GM12878 (cell line): ENCODE results near the gene TMEM14A. TPM values are rescaled to one million over a fixed set of nuclear protein-coding genes. Genes with fewer than 3 reads are reported as not detected.

ENCODE experiments used
- ATAC-seq: fragments of 200-7000 bp; cut with Tn5 transposase; 3 replicates; pipeline ENCODE4 v1.9.1; 2020; ENCODE audit warnings: mild to moderate bottlenecking, moderate library complexity
- BruUV-seq: library from RNA; stranded (reverse); fragments of 400-500 nt; replicated peaks from 2 replicates; lab custom pipeline; 2021; lab: Mats Ljungman, UMichigan
- CTCF ChIA-PET: fragments of 300-600 bp; sonication (Branson Sonifier 250); formaldehyde crosslinking; extraction: SDS; loops from one replicate; lab custom pipeline; 2021; ENCODE audit warnings: inconsistent platforms; lab: Yijun Ruan, JAX
- POLR2A ChIA-PET: fragments of 350-600 bp; formaldehyde crosslinking; extraction: SDS; loops from one replicate; lab custom pipeline; 2021; ENCODE audit warnings: inconsistent platforms; lab: Charles Lee
- RAD21 ChIA-PET: fragments of 300-600 bp; sonication (Branson Sonifier 250); formaldehyde crosslinking; loops from one replicate; lab custom pipeline; 2023; ENCODE audit warnings: antibody characterized with exemption; ENCODE audit not compliant: unreplicated experiment; lab: Charles Lee
- SMC1A ChIA-PET: fragments of 300-600 bp; sonication (Branson Sonifier 250); formaldehyde crosslinking; loops from one replicate; lab custom pipeline; 2023; ENCODE audit not compliant: unreplicated experiment, uncharacterized antibody; lab: Charles Lee
- DNase-seq: peaks from one replicate; pipeline ENCODE4 v3.0.0-alpha.2; 2011; ENCODE audit warnings: low read depth, low spot score
- FAIRE-seq: peaks from 3 replicates; lab custom pipeline; 2011; peaks lifted over from hg19 to GRCh38; lab: Jason Lieb, UNC
- H2AFZ ChIP-seq: 2 replicates; pipeline ENCODE4 v1.6.0; 2011; ENCODE audit warnings: low read depth, low read length, control low read depth; ENCODE audit not compliant: control insufficient read depth
- H3K27ac ChIP-seq: 2 replicates; pipeline ENCODE4 v1.5.1; 2011; ENCODE audit warnings: control low read depth; ENCODE audit not compliant: control insufficient read depth, insufficient read depth
- H3K27me3 ChIP-seq, 2 experiments: replicated peaks in 1 of 2; 2 replicates each; pipeline versions ENCODE4 v1.6.0 to v1.6.1; 2011; ENCODE audit warnings: low read length in 1 of 2; ENCODE audit not compliant: control insufficient read depth in 2 of 2, insufficient read depth in 2 of 2
- H3K36me3 ChIP-seq, 2 experiments: 2 replicates each; pipeline ENCODE4 v1.5.1; 2011; ENCODE audit warnings: low read length in 1 of 2; ENCODE audit not compliant: control insufficient read depth in 2 of 2, insufficient read depth in 2 of 2
- H3K4me1 ChIP-seq: 2 replicates; pipeline ENCODE4 v1.6.1; 2011; ENCODE audit warnings: mild to moderate bottlenecking, low read length, moderate library complexity, mixed read lengths; ENCODE audit not compliant: control insufficient read depth, insufficient read depth
- H3K4me2 ChIP-seq: 2 replicates; pipeline ENCODE4 v1.6.0; 2011; ENCODE audit warnings: control low read depth; ENCODE audit not compliant: control insufficient read depth, insufficient read depth
- H3K4me3 ChIP-seq: fragments of 200-600 bp; sonication (generic); 2 replicates; pipeline ENCODE4 v1.5.1; 2016
- H3K79me2 ChIP-seq: 2 replicates; pipeline ENCODE4 v1.6.0; 2011; ENCODE audit warnings: low read length; ENCODE audit not compliant: control insufficient read depth, insufficient read depth
- H3K9ac ChIP-seq: 2 replicates; pipeline ENCODE4 v1.8.0; 2011; ENCODE audit warnings: low read length, control low read depth, mixed read lengths; ENCODE audit not compliant: control insufficient read depth, insufficient read depth
- H3K9me3 ChIP-seq: replicated peaks from 3 replicates; pipeline ENCODE4 v1.5.1; 2011; ENCODE audit warnings: mild to moderate bottlenecking, low read length; ENCODE audit not compliant: control insufficient read depth, insufficient read depth
- H4K20me1 ChIP-seq: 2 replicates; pipeline ENCODE4 v1.6.0; 2011; ENCODE audit not compliant: control insufficient read depth, insufficient read depth
- BACH1 ChIP-seq: fragments of 450-650 bp; IDR thresholded peaks from 2 replicates; pipeline ENCODE4 v1.6.1; 2017; ENCODE audit warnings: mild to moderate bottlenecking, borderline replicate concordance
- CBX3 ChIP-seq: fragments of 200-600 bp; sonication (generic); IDR thresholded peaks from 2 replicates; pipeline ENCODE4 v1.6.1; 2016; ENCODE audit warnings: low read depth, borderline replicate concordance
- EP300 ChIP-seq, 2 experiments: fragments of 150-350 bp in 1 of 2; IDR thresholded peaks; 2 replicates each; pipeline ENCODE4 v1.6.1; 2011 to 2012; ENCODE audit warnings: low read depth in 2 of 2, low read length in 2 of 2, borderline replicate concordance in 1 of 2, improper control_type of control experiment in 1 of 2, inconsistent platforms in 1 of 2; ENCODE audit not compliant: control insufficient read depth in 1 of 2
- IKZF2 ChIP-seq, 2 experiments: fragments of 450-650 bp; IDR thresholded peaks; 2 replicates each; pipeline ENCODE4 v1.6.1; 2017; ENCODE audit warnings: mild to moderate bottlenecking in 2 of 2, moderate library complexity in 2 of 2
- IRF5 ChIP-seq: fragments of 450-650 bp; IDR thresholded peaks from 2 replicates; pipeline ENCODE4 v1.6.1; 2017; ENCODE audit warnings: borderline replicate concordance
- PAX5 ChIP-seq: IDR thresholded peaks from 2 replicates; pipeline ENCODE4 v1.6.1; 2011; ENCODE audit warnings: low read depth, low read length, borderline replicate concordance
- POLR2A ChIP-seq: IDR thresholded peaks from 2 replicates; pipeline ENCODE4 v1.6.1; 2011; ENCODE audit warnings: low read depth, mild to moderate bottlenecking, low read length
- POLR2AphosphoS5 ChIP-seq: IDR thresholded peaks from 2 replicates; pipeline ENCODE4 v1.6.1; 2011; ENCODE audit warnings: mild to moderate bottlenecking, low read length, inconsistent platforms
- RBBP5 ChIP-seq: fragments of 200-600 bp; sonication (generic); conservative IDR thresholded peaks from 2 replicates; pipeline ENCODE4 v1.6.1; 2016
- SIX5 ChIP-seq: IDR thresholded peaks from 2 replicates; pipeline ENCODE4 v1.6.1; 2011; ENCODE audit warnings: mild to moderate bottlenecking, low read depth, low read length, moderate library complexity; ENCODE audit not compliant: severe bottlenecking
- SREBF1 ChIP-seq: IDR thresholded peaks from 2 replicates; pipeline ENCODE4 v1.6.1; 2012; ENCODE audit warnings: mild to moderate bottlenecking, low read length
- TCF3 ChIP-seq: IDR thresholded peaks from 2 replicates; pipeline ENCODE4 v1.6.1; 2012; ENCODE audit warnings: low read depth, mild to moderate bottlenecking, low read length, borderline replicate concordance; ENCODE audit not compliant: insufficient read depth
- USF1 ChIP-seq: IDR thresholded peaks from 2 replicates; pipeline ENCODE4 v1.6.1; 2011; ENCODE audit warnings: borderline replicate concordance, low read depth, mild to moderate bottlenecking, moderate library complexity, mixed read lengths, low read length; ENCODE audit not compliant: insufficient read depth; ENCODE audit errors: extremely low read length
- ZNF24 ChIP-seq: fragments of 450-650 bp; IDR thresholded peaks from 2 replicates; pipeline ENCODE4 v1.6.1; 2017; ENCODE audit warnings: antibody characterized with exemption, mild to moderate bottlenecking
- WGBS: methylation state at CpG from one replicate; pipeline ENCODE4 v1.1.6; 2016; ENCODE audit warnings: low lambda C conversion rate; ENCODE audit not compliant: insufficient replicate concordance, insufficient coverage; ENCODE audit errors: missing lambda C conversion rate; 5-methylcytosine and 5-hydroxymethylcytosine counted together
- in situ Hi-C: fragments of 300-500 bp; cut with MboI; formaldehyde crosslinking; loops from 9 replicates; pipeline ENCODE4 v1.14.3; 2018; ENCODE audit warnings: mixed read lengths
- intact Hi-C: fragments of 100-400 bp; cut with micrococcal nuclease; formaldehyde crosslinking; loops from one replicate; pipeline ENCODE4 v1.14.2; 2022; ENCODE audit not compliant: unreplicated experiment
- polyA plus RNA-seq, 11 experiments: library from polyadenylated mRNA; depleted of rRNA in 4 of 11; unstranded in 6 of 11; stranded (reverse) in 5 of 11; fragments of >200 nt; fragmentation: Nextera tagmentation in 4 of 11; fragmentation: Illumina TruSeq in 1 of 11; extraction: Ambion mirVana in 4 of 11; extraction: Trizol in 1 of 11; gene quantifications; 1 replicate in 1 of 11; 2 replicates in 10 of 11; pipeline versions ENCODE4 v1.2.1 to v1.2.3, GENCODE V29; 2011 to 2016; ENCODE audit warnings: inconsistent platforms in 2 of 11, missing spikeins in 2 of 11, low read depth in 1 of 11
- total RNA-seq, 4 experiments: library from RNA; depleted of rRNA in 3 of 4; stranded (reverse); fragments of >200 nt in 3 of 4; fragmentation: Illumina TruSeq in 1 of 4; extraction: Trizol in 1 of 4; gene quantifications; 2 replicates each; pipeline versions ENCODE4 v1.2.1 to v1.2.3, GENCODE V29; 2013 to 2021
- TF ChIP-seq, protein P1 (sequence below): fragments of 450-650 bp; IDR thresholded peaks from 2 replicates; pipeline ENCODE4 v1.6.1; 2017; ENCODE audit warnings: mild to moderate bottlenecking
- TF ChIP-seq, protein P2 (sequence below): IDR thresholded peaks from 2 replicates; pipeline ENCODE4 v1.6.1; 2012; ENCODE audit warnings: low read depth, low read length, improper control_type of control experiment

The TMEM14A gene
- total and polyA plus RNA-seq, 10 of the 15 experiments (the other 5 are each of a cell fraction or from before 2014, with no cell fraction given) = 15.6 to 143 (median 33.1) TPM

DNA sequence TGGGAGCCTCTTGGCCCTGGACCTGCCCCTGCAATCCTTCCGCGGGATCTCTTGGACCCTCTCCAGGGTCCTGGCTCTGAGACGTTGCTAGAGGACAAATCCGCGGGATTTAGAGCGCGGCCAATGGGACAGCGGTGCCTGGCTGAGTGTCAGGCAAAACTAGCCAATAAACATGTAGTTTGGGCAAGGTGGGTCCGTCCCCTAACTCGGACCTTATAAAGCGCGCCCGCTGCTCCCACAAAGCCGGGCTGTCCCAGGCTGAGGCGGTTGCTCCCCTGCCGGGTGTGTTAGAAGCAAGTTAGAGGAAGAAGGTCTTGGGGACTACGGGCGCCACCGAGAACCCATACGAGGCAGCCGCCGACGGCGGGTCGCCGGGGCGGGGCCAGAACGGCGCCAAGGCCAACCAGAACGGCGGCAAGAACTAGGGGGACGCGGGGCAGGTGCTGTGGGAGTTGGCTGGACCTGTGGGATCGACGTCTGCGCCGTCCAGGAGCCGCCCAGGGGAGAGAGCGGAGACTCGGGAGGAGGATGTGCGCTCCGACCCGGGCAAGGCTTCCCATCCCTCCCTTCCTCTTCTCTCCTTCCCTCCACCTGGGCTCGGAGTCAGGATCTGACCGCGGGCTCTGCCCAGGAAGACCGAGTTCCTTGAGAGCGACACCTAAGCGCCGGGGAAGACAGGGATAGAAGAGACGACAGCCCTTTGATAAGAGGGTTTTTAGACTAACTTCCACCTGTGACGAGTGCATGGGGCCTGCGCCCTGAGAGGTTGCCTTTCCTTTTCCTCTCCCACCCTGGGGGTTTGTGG is 6.5 kb upstream of the TMEM14A start:
- Histone ChIP-seq H3K79me2 (peaks cover 10% of the 10 kb centered on the region), H3K4me1 (peaks cover 24% of the 10 kb centered on the region), H3K27ac (peak overlapping the region; percentile 30), H3K9me3 (no peaks in the 10 kb centered on the region), H3K4me2 (peak overlapping the region; percentile 86), H4K20me1 (no peaks in the 10 kb centered on the region), H3K36me3 (no peaks in the 10 kb centered on the region), H2AFZ (peak overlapping the region; percentile 91), H3K4me3 (peak overlapping the region; percentile 73), H3K9ac (peak overlapping the region; percentile 75), H3K27me3 (no peaks in the 10 kb centered on the region)
- RAD21 ChIA-PET = interaction anchor here (0.8 to 2.5 kb wide), 15 partner anchors 9 to 380 kb away, joined by 3 to 10 read pairs (median 3); partner anchors contain the start of gene MCM3
- FAIRE-seq (peak; percentile 7), ATAC-seq (peak; percentile 94), DNase-seq (peak; percentile 83)
- SMC1A ChIA-PET = interaction anchor here (0.7 to 2.8 kb wide), 11 partner anchors 9 to 400 kb away, joined by 3 to 25 read pairs (median 5); partner anchors contain the start of genes EFHC1 and TRAM2
- WGBS = under 1% methylated on average over 51 of the region's 53 CpGs
- in situ Hi-C loops = loop anchor here (5.0 to 10.0 kb wide), 4 partner anchors 172 to 500 kb away; no protein-coding TSS in a partner anchor
- POLR2A ChIA-PET = interaction anchor here (0.5 to 1.5 kb wide), 5 partner anchors 245 to 379 kb away, joined by 3 to 6 read pairs (median 3); partner anchors contain the start of gene EFHC1
- CTCF ChIA-PET = interaction anchor here (0.9 to 2.7 kb wide), 10 partner anchors 11 to 381 kb away, joined by 3 to 29 read pairs (median 6); partner anchors contain the start of gene EFHC1
- TSS peak; percentile 84 for BruUV-seq
- intact Hi-C loops = loop anchor here (2.0 to 5.0 kb wide), 3 partner anchors 67 to 502 kb away; no protein-coding TSS in a partner anchor
- TF ChIP-seq SIX5 (no peak), SREBF1 (no peak), BACH1 (peak; percentile 66), POLR2AphosphoS5 (peak; percentile 95), IRF5 (no peak), USF1 (no peak), IKZF2 (IDR thresholded peaks at IDR 0.05) (peak in 1 of 2 experiments; percentile 9; a peak in 2 of 4 replicates), RBBP5 (no peak), TCF3 (peak; percentile 65; the same call in 1 of the 2 replicates), POLR2A (peak; percentile 95), ZNF24 (no peak), CBX3 (no peak), EP300 (IDR thresholded peaks at IDR 0.05; ENCODE audit: borderline replicate concordance in 1 of 2, control insufficient read depth in 1 of 2, low read depth in 2 of 2, low read length in 2 of 2) (no peak), PAX5 (no peak)
- TF ChIP-seq, protein P1, sequence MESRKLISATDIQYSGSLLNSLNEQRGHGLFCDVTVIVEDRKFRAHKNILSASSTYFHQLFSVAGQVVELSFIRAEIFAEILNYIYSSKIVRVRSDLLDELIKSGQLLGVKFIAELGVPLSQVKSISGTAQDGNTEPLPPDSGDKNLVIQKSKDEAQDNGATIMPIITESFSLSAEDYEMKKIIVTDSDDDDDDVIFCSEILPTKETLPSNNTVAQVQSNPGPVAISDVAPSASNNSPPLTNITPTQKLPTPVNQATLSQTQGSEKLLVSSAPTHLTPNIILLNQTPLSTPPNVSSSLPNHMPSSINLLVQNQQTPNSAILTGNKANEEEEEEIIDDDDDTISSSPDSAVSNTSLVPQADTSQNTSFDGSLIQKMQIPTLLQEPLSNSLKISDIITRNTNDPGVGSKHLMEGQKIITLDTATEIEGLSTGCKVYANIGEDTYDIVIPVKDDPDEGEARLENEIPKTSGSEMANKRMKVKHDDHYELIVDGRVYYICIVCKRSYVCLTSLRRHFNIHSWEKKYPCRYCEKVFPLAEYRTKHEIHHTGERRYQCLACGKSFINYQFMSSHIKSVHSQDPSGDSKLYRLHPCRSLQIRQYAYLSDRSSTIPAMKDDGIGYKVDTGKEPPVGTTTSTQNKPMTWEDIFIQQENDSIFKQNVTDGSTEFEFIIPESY = no peak
- TF ChIP-seq, protein P2, sequence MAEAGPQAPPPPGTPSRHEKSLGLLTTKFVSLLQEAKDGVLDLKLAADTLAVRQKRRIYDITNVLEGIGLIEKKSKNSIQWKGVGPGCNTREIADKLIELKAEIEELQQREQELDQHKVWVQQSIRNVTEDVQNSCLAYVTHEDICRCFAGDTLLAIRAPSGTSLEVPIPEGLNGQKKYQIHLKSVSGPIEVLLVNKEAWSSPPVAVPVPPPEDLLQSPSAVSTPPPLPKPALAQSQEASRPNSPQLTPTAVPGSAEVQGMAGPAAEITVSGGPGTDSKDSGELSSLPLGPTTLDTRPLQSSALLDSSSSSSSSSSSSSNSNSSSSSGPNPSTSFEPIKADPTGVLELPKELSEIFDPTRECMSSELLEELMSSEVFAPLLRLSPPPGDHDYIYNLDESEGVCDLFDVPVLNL = 0 out of 2 replicates have a peak, but pooled peaks have one; percentile 16
